KMS-11 (cell line): ENCODE results near the gene TRIM16.
"Not testable (repeated sequence)": the region's sequence is repeated elsewhere in the genome, so short reads cannot be mapped to it uniquely, and the experiment has no call there.

ENCODE experiments used
- H2AFZ ChIP-seq: fragments of 200-600 bp; sonication (generic); 2 replicates; pipeline ENCODE4 v1.6.1; 2016; ENCODE audit warnings: antibody characterized with exemption, mixed run types, low read depth
- H3K27ac ChIP-seq: fragments of 200-600 bp; sonication (generic); 2 replicates; pipeline ENCODE4 v1.6.1; 2016; ENCODE audit warnings: mild to moderate bottlenecking, mixed run types
- H3K27me3 ChIP-seq: fragments of 200-600 bp; sonication (generic); 2 replicates; pipeline ENCODE4 v1.6.1; 2017; ENCODE audit warnings: mild to moderate bottlenecking, low read depth, mixed run types, moderate library complexity; ENCODE audit not compliant: insufficient read depth
- H3K36me3 ChIP-seq: fragments of 200-600 bp; sonication (generic); 2 replicates; pipeline ENCODE4 v1.6.1; 2017; ENCODE audit warnings: mild to moderate bottlenecking, mixed run types; ENCODE audit not compliant: insufficient read depth
- H3K4me1 ChIP-seq: fragments of 200-600 bp; sonication (generic); 2 replicates; pipeline ENCODE4 v1.6.1; 2016; ENCODE audit warnings: mild to moderate bottlenecking, low read depth, mixed run types; ENCODE audit not compliant: poor library complexity, severe bottlenecking
- H3K4me2 ChIP-seq: fragments of 200-600 bp; sonication (generic); 2 replicates; pipeline ENCODE4 v1.7.0; 2016; ENCODE audit warnings: mild to moderate bottlenecking, mixed run types
- H3K4me3 ChIP-seq: fragments of 200-600 bp; sonication (generic); IDR thresholded peaks from 2 replicates; pipeline ENCODE4 v1.6.1; 2017; ENCODE audit warnings: low read depth, low read length, mixed read lengths; ENCODE audit not compliant: insufficient read depth
- H3K79me2 ChIP-seq: fragments of 200-600 bp; sonication (generic); 2 replicates; pipeline ENCODE4 v1.6.1; 2016; ENCODE audit warnings: low read depth, mixed run types; ENCODE audit not compliant: insufficient read depth
- H3K9ac ChIP-seq: fragments of 200-600 bp; sonication (generic); 2 replicates; pipeline ENCODE4 v1.6.1; 2016; ENCODE audit warnings: mild to moderate bottlenecking, mixed run types
- H4K20me1 ChIP-seq: fragments of 200-600 bp; sonication (generic); 2 replicates; pipeline ENCODE4 v1.6.1; 2016; ENCODE audit warnings: mild to moderate bottlenecking, mixed run types; ENCODE audit not compliant: insufficient read depth
- CTCF ChIP-seq: fragments of 200-600 bp; sonication (generic); conservative IDR thresholded peaks from 2 replicates; pipeline ENCODE4 v1.6.1; 2017; ENCODE audit warnings: low read depth, mild to moderate bottlenecking, antibody characterized with exemption, low read length, moderate library complexity, mixed read lengths

The TRIM16 gene

DNA sequence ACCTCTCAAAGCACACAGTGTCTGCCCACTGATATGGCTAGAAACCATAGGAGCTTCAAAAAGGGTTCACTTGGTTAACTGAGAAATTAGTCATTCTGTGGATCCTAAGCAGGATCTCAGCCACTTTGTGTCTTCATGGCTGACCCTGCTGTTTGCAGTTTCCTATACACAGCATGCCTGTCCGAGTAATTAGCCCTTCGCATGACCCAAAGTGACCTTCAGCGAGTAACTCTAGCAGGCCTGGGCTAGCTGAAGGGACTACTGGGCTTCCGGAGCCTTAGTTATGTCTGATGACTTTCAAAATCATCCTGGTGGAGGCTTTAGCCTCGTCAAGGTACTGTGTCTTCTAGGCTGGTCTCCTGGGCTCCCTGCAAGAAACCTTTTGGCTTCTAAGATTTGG, 35.7 kb downstream of the TRIM16 start:
- no peaks in the 10 kb centered on the region for H3K36me3 ChIP-seq
- no peak overlapping the region for H2AFZ ChIP-seq
- H3K4me2 ChIP-seq = no peak overlapping the region
- H3K4me3 ChIP-seq = no peak overlapping the region
- no peak overlapping the region for H3K27ac ChIP-seq
- no peaks in the 10 kb centered on the region for H3K4me1 ChIP-seq
- H3K27me3 ChIP-seq = no peaks in the 10 kb centered on the region
- TF ChIP-seq CTCF = no peak
- no peaks in the 10 kb centered on the region for H3K79me2 ChIP-seq
- H4K20me1 ChIP-seq = no peaks in the 10 kb centered on the region
- H3K9ac ChIP-seq = no peak overlapping the region

- not testable (repeated sequence) for H3K79me2 ChIP-seq, H2AFZ ChIP-seq, H3K4me1 ChIP-seq, H3K9ac ChIP-seq, H4K20me1 ChIP-seq, H3K27ac ChIP-seq, H3K4me3 ChIP-seq, H3K27me3 ChIP-seq, H3K4me2 ChIP-seq, H3K36me3 ChIP-seq
These were observed 38.2 kb downstream of the TRIM16 start for GRCh38 chr17:15645942-15646312.

DNA sequence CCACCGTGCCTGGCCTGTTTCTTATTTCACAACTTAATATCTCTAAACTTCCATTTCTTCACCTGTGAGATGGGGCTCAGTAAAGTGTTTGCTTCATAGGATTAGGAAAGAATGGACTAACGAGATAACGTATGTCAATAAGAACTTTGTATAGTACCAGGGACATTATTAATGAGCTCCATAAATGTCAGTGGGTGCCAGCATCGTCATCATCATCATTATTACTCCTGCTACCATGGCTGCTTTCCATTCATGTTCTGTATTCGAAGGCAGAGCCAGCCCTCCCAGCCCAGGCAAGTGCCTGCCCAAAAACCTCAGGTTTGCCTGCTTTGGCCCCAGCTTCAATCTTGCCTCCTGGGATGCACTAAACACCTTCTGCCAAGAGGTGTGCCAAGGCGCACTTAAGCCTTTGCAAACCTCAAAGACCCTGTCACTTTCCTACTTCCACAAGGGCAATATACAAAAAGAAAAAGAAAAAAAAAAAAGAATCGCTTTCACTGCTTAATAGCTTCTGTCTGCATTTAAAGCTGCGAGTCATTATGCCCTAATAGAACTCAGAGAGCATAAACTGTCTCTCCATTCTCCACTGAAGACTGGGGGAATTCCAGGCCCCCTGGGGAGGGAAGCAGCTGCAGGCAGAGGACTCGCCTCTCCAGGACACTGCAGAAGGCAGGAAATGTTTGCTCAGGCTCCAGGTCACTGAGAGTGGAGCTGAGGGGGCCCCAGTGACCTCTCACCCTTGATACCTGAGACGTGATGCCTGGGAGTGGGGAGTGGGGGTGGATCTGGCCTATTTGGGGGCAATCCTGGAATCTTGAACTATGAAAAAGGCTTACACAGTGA, 38.8 kb downstream of the TRIM16 start:
- H2AFZ ChIP-seq, H3K27ac ChIP-seq, H3K4me2 ChIP-seq, H3K4me3 ChIP-seq, H3K4me1 ChIP-seq, H3K36me3 ChIP-seq, H3K27me3 ChIP-seq, H3K79me2 ChIP-seq, H4K20me1 ChIP-seq, H3K9ac ChIP-seq: not testable (repeated sequence)

DNA sequence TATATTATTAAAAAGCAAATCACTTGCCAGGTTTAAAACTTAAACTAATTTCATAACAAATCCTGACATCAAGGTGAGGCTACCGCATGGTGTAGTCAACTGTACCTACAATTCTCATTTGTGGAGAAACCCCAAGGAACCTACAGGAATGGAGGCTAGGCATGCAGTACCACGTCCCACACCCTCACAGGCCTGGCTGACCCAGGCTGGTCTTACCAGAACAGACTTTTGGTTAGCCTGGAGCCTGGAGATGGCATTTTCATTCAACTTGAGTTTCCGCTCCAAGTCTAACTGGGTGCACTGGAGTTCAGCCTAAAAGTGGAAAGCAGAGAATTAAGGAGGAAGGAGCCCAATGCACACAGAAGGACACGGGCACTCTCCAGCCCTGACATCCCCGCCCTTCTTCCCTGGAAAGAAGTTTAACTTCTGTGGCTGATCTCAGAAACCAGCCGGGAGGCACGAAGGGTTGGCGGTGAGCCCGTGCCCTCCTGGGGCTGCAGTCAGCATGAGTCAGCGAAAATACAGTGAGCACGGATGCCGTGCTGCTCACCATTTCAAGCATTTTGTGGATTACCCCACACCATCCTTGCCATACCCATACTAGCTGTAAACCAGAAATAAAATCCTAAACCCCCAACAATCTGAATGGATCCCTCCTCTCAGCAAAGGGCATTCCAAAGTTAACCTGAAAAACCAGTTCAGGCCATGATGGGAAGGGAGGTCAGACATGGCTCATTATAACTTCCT, 41.4 kb downstream of the TRIM16 start:
- H3K4me1 ChIP-seq, H3K27ac ChIP-seq, H3K4me2 ChIP-seq, H3K36me3 ChIP-seq, H3K4me3 ChIP-seq, H3K9ac ChIP-seq, H3K27me3 ChIP-seq, H4K20me1 ChIP-seq, H3K79me2 ChIP-seq, H2AFZ ChIP-seq: not testable (repeated sequence)

DNA sequence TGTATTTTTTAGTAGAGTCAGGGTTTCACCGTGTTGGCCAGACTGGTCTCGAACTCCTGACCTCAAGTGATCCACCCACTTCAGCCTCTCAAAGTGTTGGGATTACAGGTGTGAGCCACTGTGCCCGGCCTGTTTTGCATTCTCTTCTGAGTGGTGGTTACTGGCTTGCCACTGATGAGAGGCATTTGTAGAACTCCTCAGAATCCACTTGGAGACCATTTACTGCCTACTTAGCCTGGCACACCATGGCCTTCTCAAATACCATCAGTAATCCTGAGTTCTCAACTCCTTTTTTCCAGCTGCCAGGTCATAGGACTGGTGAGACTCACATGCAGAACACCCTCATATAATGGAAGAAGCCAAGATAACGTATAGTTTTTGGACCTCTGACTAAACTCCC, 42.1 kb downstream of the TRIM16 start:
- H3K4me3 ChIP-seq, H3K4me2 ChIP-seq, H3K27ac ChIP-seq, H2AFZ ChIP-seq, H3K9ac ChIP-seq, H3K4me1 ChIP-seq, H3K27me3 ChIP-seq, H4K20me1 ChIP-seq, H3K36me3 ChIP-seq, H3K79me2 ChIP-seq: not testable (repeated sequence)

DNA sequence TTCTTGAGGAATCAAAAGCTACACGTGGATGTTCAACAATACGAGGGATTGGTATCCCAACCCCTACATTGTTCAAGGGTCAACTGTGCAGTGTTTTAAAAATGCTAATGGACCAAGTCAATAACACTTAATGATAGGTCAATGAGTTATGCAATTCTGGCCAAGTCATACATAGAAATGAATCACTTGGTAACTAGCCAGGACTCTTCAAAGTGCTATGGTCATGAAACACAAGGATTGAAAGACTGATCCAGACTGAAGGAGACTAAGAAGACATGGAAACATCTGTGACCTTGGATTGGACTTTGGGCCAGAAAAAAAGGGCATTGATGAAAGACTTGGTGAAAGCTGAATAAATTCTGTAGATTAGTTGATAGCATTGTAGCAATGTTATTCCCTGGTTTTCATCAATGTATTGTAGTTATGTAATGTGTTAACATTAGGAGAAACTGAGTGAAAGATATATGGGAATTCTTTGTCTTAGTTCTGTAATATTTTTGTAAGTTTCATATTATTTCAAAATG, 53.1 kb downstream of the TRIM16 start:
- H3K27me3 ChIP-seq, H3K4me2 ChIP-seq, H3K27ac ChIP-seq, H3K36me3 ChIP-seq, H2AFZ ChIP-seq, H3K4me3 ChIP-seq, H3K4me1 ChIP-seq, H3K9ac ChIP-seq, H3K79me2 ChIP-seq, H4K20me1 ChIP-seq: not testable (repeated sequence)

GRCh38 chr17:15629991-15630390, 54.1 kb downstream of the TRIM16 start:
- H3K27me3 ChIP-seq, H3K27ac ChIP-seq, H3K36me3 ChIP-seq, H4K20me1 ChIP-seq, H3K4me1 ChIP-seq, H3K9ac ChIP-seq, H3K4me3 ChIP-seq, H3K4me2 ChIP-seq, H3K79me2 ChIP-seq, H2AFZ ChIP-seq: not testable (repeated sequence)

GRCh38 chr17:15623661-15624209, 60.4 kb downstream of the TRIM16 start:
- H2AFZ ChIP-seq, H3K9ac ChIP-seq, H3K27ac ChIP-seq, H3K4me3 ChIP-seq, H3K4me2 ChIP-seq, H3K79me2 ChIP-seq, H3K36me3 ChIP-seq, H3K4me1 ChIP-seq, H4K20me1 ChIP-seq, H3K27me3 ChIP-seq: not testable (repeated sequence)

DNA sequence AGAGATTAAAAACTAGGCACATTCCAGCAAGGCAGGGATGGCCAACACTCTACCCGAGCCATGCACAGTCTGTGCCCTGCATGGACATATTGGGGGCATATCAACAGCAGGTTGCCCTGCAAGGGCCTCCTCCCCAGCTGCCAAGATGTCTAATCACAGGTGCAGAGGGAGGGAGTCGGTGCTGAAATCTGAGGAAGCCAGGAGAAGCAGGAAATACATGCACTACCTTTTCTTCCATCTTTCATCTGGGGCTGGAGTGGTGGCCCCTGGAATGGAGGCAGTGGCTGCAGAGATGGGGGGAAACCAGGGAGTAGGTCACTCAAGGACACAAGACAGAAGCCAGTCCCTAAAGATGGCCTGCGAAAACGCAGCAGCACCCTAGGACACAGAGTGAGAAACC, 60.9 kb downstream of the TRIM16 start:
- H3K79me2 ChIP-seq, H3K4me2 ChIP-seq, H3K36me3 ChIP-seq, H3K27me3 ChIP-seq, H3K4me3 ChIP-seq, H3K4me1 ChIP-seq, H3K9ac ChIP-seq, H4K20me1 ChIP-seq, H2AFZ ChIP-seq, H3K27ac ChIP-seq: not testable (repeated sequence)
